Endothelial cell of umbilical vein (primary cell): ENCODE measurements around the gene SEPTIN5. TPM values are rescaled to one million over a fixed set of nuclear protein-coding genes. Genes with fewer than 3 reads are reported as not detected.

Experiments
- BruUV-seq: library from RNA; stranded (reverse); fragments of 400-500 nt; replicated peaks from 2 replicates; lab custom pipeline; 2021; lab: Mats Ljungman, UMichigan
- CTCF ChIA-PET: fragments of 300-600, 350-600 bp; sonication (Branson Sonifier 250); formaldehyde crosslinking; loops from one replicate; lab custom pipeline; 2021; ENCODE audit warnings: antibody characterized with exemption, inconsistent platforms; lab: Charles Lee
- POLR2A ChIA-PET: fragments of 300-600, 350-600 bp; sonication (Branson Sonifier 250); formaldehyde crosslinking; loops from one replicate; lab custom pipeline; 2021; ENCODE audit warnings: antibody characterized with exemption, inconsistent platforms; lab: Charles Lee
- DNase-seq: peaks from one replicate; pipeline ENCODE4 v3.0.0-alpha.2; 2011; ENCODE audit warnings: low read depth, low spot score
- FAIRE-seq: peaks from 2 replicates; lab custom pipeline; 2011; peaks lifted over from hg19 to GRCh38; lab: Jason Lieb, UNC
- H2AFZ ChIP-seq: 2 replicates; pipeline ENCODE4 v1.6.0; 2012; ENCODE audit warnings: low read depth, low read length, control low read depth, inconsistent platforms
- H3K27ac ChIP-seq: 2 replicates; pipeline ENCODE4 v1.5.1; 2011; ENCODE audit warnings: low read depth, mild to moderate bottlenecking, control low read depth, low read length, moderate library complexity; ENCODE audit not compliant: insufficient read depth
- H3K27me3 ChIP-seq, 2 experiments: 2 replicates each; pipeline versions ENCODE4 v1.6.0 to v1.6.1; 2011; ENCODE audit warnings: low read length in 2 of 2, mixed read lengths in 1 of 2; ENCODE audit not compliant: control insufficient read depth in 2 of 2, insufficient read depth in 2 of 2
- H3K36me3 ChIP-seq, 2 experiments: 2 replicates in 1 of 2; 3 replicates in 1 of 2; pipeline ENCODE4 v1.5.1; 2011; ENCODE audit warnings: low read length in 2 of 2, mild to moderate bottlenecking in 1 of 2, moderate library complexity in 1 of 2; ENCODE audit not compliant: control insufficient read depth in 2 of 2, insufficient read depth in 2 of 2; ENCODE audit errors: extremely low read depth in 1 of 2
- H3K4me1 ChIP-seq: 3 replicates; pipeline ENCODE4 v1.5.1; 2011; ENCODE audit warnings: mild to moderate bottlenecking, low read length; ENCODE audit not compliant: control insufficient read depth, insufficient read depth; ENCODE audit errors: extremely low read depth
- H3K4me2 ChIP-seq: 2 replicates; pipeline ENCODE4 v1.6.1; 2011; ENCODE audit warnings: low read length, control low read depth, mixed read lengths; ENCODE audit not compliant: insufficient read depth
- H3K4me3 ChIP-seq, 3 experiments: fragments of 200-600 bp in 1 of 3; sonication (generic), shearing (Covaris generic) in 1 of 3; replicated peaks in 1 of 3; 2 replicates each; pipeline ENCODE4 v1.5.1; 2011 to 2016; ENCODE audit warnings: control low read depth in 3 of 3, low read length in 3 of 3, mild to moderate bottlenecking in 2 of 3, inconsistent platforms in 1 of 3, low read depth in 1 of 3, moderate library complexity in 1 of 3; ENCODE audit not compliant: insufficient read depth in 1 of 3
- H3K79me2 ChIP-seq: 2 replicates; pipeline ENCODE4 v1.6.0; 2012; ENCODE audit warnings: low read length, inconsistent platforms; ENCODE audit not compliant: control insufficient read depth, insufficient read depth
- H3K9ac ChIP-seq: replicated peaks from 2 replicates; pipeline ENCODE3; 2011; ENCODE audit warnings: low read length, control low read depth; ENCODE audit not compliant: insufficient read depth; ENCODE audit errors: extremely low read depth
- H3K9me1 ChIP-seq: replicated peaks from 3 replicates; pipeline ENCODE4 v1.6.0; 2011; ENCODE audit warnings: mild to moderate bottlenecking, low read length; ENCODE audit not compliant: control insufficient read depth, insufficient read depth; ENCODE audit errors: extremely low read depth
- H3K9me3 ChIP-seq: replicated peaks from 2 replicates; pipeline ENCODE4 v1.5.1; 2012; ENCODE audit warnings: low read length, inconsistent platforms; ENCODE audit not compliant: control insufficient read depth, insufficient read depth
- H4K20me1 ChIP-seq: replicated peaks from 2 replicates; pipeline ENCODE3; 2011; ENCODE audit warnings: mild to moderate bottlenecking, low read length; ENCODE audit not compliant: control insufficient read depth, insufficient read depth; ENCODE audit errors: extremely low read depth
- EZH2 ChIP-seq: IDR thresholded peaks from 2 replicates; pipeline ENCODE4 v1.6.1; 2012; ENCODE audit warnings: borderline replicate concordance, low read depth, mild to moderate bottlenecking, moderate library complexity, low read length, inconsistent platforms; ENCODE audit not compliant: severe bottlenecking
- FOS ChIP-seq: IDR thresholded peaks from 2 replicates; pipeline ENCODE4 v1.6.1; 2011; ENCODE audit warnings: mild to moderate bottlenecking, low read length, moderate library complexity, borderline replicate concordance; ENCODE audit not compliant: insufficient read depth
- GATA2 ChIP-seq: IDR thresholded peaks from 2 replicates; pipeline ENCODE4 v1.7.0; 2011; ENCODE audit warnings: low read depth, mild to moderate bottlenecking, moderate library complexity, mixed read lengths, low read length; ENCODE audit not compliant: insufficient read length, insufficient read depth
- JUN ChIP-seq: IDR thresholded peaks from 2 replicates; pipeline ENCODE4 v1.6.1; 2011; ENCODE audit warnings: borderline replicate concordance, low read depth; ENCODE audit not compliant: insufficient read length, insufficient read depth
- MAX ChIP-seq: IDR thresholded peaks from 2 replicates; pipeline ENCODE4 v1.6.1; 2011; ENCODE audit not compliant: insufficient read depth, insufficient read length
- MYC ChIP-seq: IDR thresholded peaks from one replicate; pipeline ENCODE4 v1.6.1; 2011; ENCODE audit warnings: mild to moderate bottlenecking, low read depth, low read length
- POLR2A ChIP-seq: IDR thresholded peaks from 2 replicates; pipeline ENCODE4 v1.6.1; 2012; ENCODE audit warnings: low read depth, mild to moderate bottlenecking, control low read depth, low read length
- POLR2AphosphoS5 ChIP-seq: IDR thresholded peaks from 2 replicates; pipeline ENCODE4 v1.6.1; 2012; ENCODE audit warnings: low read depth, mild to moderate bottlenecking, control low read depth, low read length, moderate library complexity; ENCODE audit not compliant: insufficient read depth
- dilution Hi-C: fragments of 300-500 bp; cut with MboI; formaldehyde crosslinking; loops from one replicate; pipeline ENCODE4 v1.15.0; 2019; ENCODE audit warnings: low sequenced_read_pairs; ENCODE audit not compliant: extremely low pct_ligation_motif_present
- intact Hi-C: fragments of 100-400 bp; cut with micrococcal nuclease; formaldehyde crosslinking; loops from one replicate; pipeline ENCODE4 v1.10.0; 2022
- polyA plus RNA-seq, 4 experiments: library from polyadenylated mRNA; depleted of rRNA in 3 of 4; stranded (reverse) in 3 of 4; unstranded in 1 of 4; fragments of >200 nt; gene quantifications; 2 replicates each; pipeline versions ENCODE4 v1.2.1 to v1.2.3, GENCODE V29; 2011 to 2012; ENCODE audit warnings: missing spikeins in 1 of 4
- total RNA-seq: library from RNA; stranded (reverse); gene quantifications from 2 replicates; pipeline ENCODE4 v1.2.3, GENCODE V29; 2021
- TF ChIP-seq, protein P1 (sequence below), 2 donors: IDR thresholded peaks; 1 replicate in 1 of 2; 2 replicates in 1 of 2; pipeline ENCODE4 v1.5.1; 2011; ENCODE audit warnings: low read length in 2 of 2, mild to moderate bottlenecking in 2 of 2, moderate library complexity in 2 of 2, control low read depth in 1 of 2, inconsistent platforms in 1 of 2, low read depth in 1 of 2; ENCODE audit not compliant: insufficient read depth in 1 of 2; ENCODE audit errors: extremely low read depth in 1 of 2

SEPTIN5 gene
- total and polyA plus RNA-seq, 2 donors (not counting 3 experiments of a cell fraction or from before 2014, with no cell fraction given): 31.1 to 35.8 TPM

- no TSS peak for BruUV-seq
- DNase-seq (no peak), FAIRE-seq (no peak)
- ChIA-PET POLR2A (no interaction called here), CTCF (interaction anchor here (1.0 to 5.6 kb wide), 12 partner anchors 11 to 190 kb away, joined by 3 to 73 read pairs (median 6); no protein-coding TSS in a partner anchor)
- peaks cover 34 to 62% of the 10 kb centered on the region in 2 experiments for H3K27me3 ChIP-seq
- H3K4me1 ChIP-seq: peaks cover 9% of the 10 kb centered on the region
- TF ChIP-seq JUN (no peak), EZH2 (no peak), POLR2A (no peak), FOS (no peak), POLR2AphosphoS5 (no peak), MYC (no peak), MAX (no peak), GATA2 (no peak)
- TF ChIP-seq, protein P1, sequence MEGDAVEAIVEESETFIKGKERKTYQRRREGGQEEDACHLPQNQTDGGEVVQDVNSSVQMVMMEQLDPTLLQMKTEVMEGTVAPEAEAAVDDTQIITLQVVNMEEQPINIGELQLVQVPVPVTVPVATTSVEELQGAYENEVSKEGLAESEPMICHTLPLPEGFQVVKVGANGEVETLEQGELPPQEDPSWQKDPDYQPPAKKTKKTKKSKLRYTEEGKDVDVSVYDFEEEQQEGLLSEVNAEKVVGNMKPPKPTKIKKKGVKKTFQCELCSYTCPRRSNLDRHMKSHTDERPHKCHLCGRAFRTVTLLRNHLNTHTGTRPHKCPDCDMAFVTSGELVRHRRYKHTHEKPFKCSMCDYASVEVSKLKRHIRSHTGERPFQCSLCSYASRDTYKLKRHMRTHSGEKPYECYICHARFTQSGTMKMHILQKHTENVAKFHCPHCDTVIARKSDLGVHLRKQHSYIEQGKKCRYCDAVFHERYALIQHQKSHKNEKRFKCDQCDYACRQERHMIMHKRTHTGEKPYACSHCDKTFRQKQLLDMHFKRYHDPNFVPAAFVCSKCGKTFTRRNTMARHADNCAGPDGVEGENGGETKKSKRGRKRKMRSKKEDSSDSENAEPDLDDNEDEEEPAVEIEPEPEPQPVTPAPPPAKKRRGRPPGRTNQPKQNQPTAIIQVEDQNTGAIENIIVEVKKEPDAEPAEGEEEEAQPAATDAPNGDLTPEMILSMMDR (IDR thresholded peaks at IDR 0.05; ENCODE audit: extremely low read depth in 1 of 2, insufficient read depth in 1 of 2, low read depth in 1 of 2, low read length in 2 of 2): no peak
- H3K36me3 ChIP-seq: no peaks in the 10 kb centered on the region
- no peak overlapping the region for H3K4me2 ChIP-seq
- no peaks in the 10 kb centered on the region for H3K9me1 ChIP-seq
- peaks cover 12% of the 10 kb centered on the region for H3K79me2 ChIP-seq
- intact Hi-C loops: loop anchor here (5.0 kb wide), 1 partner anchor 95 kb away; the partner anchor contains the start of genes GNB1L and RTL10
- H3K4me3 ChIP-seq: no peak overlapping the region
- H4K20me1 ChIP-seq: no peaks in the 10 kb centered on the region
- dilution Hi-C loops: no loop called here
- no peak overlapping the region for H3K9ac ChIP-seq
- H3K27ac ChIP-seq: no peak overlapping the region
- no peak overlapping the region for H2AFZ ChIP-seq
- H3K9me3 ChIP-seq: no peaks in the 10 kb centered on the region
These were observed 43.1 kb downstream of the SEPTIN5 start for GRCh38 chr22:19757140-19757984.
